OCI-LY1 (cell line): ENCODE measurements around the gene PARN.

Source experiments
- CTCF ChIP-seq: fragments of 200-600 bp; sonication (generic), shearing (Covaris generic); IDR thresholded peaks from 2 replicates; pipeline ENCODE4 v1.5.1; 2017; ENCODE audit warnings: mild to moderate bottlenecking, antibody characterized with exemption, low read length, moderate library complexity, mixed read lengths
- EZH2 ChIP-seq: fragments of 200-600 bp; sonication (generic), shearing (Covaris generic); IDR thresholded peaks from 2 replicates; pipeline ENCODE4 v1.8.0; 2017; ENCODE audit warnings: borderline replicate concordance, mixed run types, mild to moderate bottlenecking, antibody characterized with exemption, low read length, moderate library complexity, mixed read lengths

- TF ChIP-seq CTCF (no peak), EZH2 (no peak)
Observed at GRCh38 chr16:14628806-14629611, 1.1 kb downstream of the PARN start.
